ENCODE measurements around the gene CD109. TPM values are rescaled to one million over a fixed set of nuclear protein-coding genes. Genes with fewer than 3 reads are reported as not detected.

CD109 gene
- total and polyA plus RNA-seq, 10 of the 15 experiments (the other 5 are each of a cell fraction or from before 2014, with no cell fraction given): 0.27 to 4.4 (median 2.1) TPM

DNA sequence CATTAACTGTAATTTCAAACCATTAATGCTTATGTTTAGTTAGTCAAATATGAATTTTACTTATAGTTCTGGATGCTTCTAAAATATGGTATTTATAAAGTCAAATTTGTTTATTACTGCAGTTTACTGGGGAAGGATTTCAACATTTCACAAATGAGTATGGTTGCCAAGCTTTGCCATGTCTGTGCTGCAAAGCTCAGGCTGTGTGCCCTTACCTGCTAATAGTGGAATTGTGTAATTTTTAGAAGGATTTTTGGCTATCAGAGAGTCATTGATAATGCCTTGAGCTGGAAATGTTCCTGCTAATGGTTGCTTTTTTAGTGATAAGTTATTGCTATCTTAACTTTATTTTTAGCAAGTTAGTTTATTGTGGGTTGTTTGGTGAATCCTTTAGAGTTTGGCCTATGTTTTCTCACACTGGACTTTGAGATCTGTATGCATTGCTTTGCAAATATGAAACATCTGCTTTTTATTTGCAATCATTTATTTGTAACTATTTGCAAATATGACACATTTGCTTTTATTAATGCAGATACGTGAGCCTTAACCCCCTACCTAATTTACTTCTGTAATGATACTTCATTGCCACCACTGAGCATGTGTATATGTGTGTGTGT, 105.8 kb downstream of the CD109 start:
- POLR2A ChIA-PET: no interaction called here
- no peaks in the 10 kb centered on the region for H3K79me2 ChIP-seq (ENCODE audit: control insufficient read depth, insufficient read depth, low read length)
- no peak overlapping the region for H3K4me2 ChIP-seq (ENCODE audit: control insufficient read depth, insufficient read depth)
- no peaks in the 10 kb centered on the region for H3K9me3 ChIP-seq (replicated peaks; ENCODE audit: control insufficient read depth, insufficient read depth, low read length)
- FAIRE-seq (no peak), DNase-seq (ENCODE audit: low read depth, low spot score) (no peak), ATAC-seq (no peak)
- H2AFZ ChIP-seq (ENCODE audit: control insufficient read depth, low read depth, low read length): no peak overlapping the region
- H4K20me1 ChIP-seq (ENCODE audit: control insufficient read depth, insufficient read depth): no peaks in the 10 kb centered on the region
- WGBS (ENCODE audit: insufficient coverage, insufficient replicate concordance, low lambda C conversion rate, missing lambda C conversion rate): 0% methylated on average over 1 of the region's 1 CpG
- H3K9ac ChIP-seq (ENCODE audit: control insufficient read depth, insufficient read depth, low read length): no peak overlapping the region
- H3K4me3 ChIP-seq: no peak overlapping the region
- BruUV-seq (replicated peaks): no TSS peak
- no peaks in the 10 kb centered on the region for H3K27me3 ChIP-seq (replicated peaks in 1 of 2; ENCODE audit: control insufficient read depth in 2 of 2, insufficient read depth in 2 of 2, low read length in 1 of 2)
- in situ Hi-C loops (cut with MboI) (no loop called here), intact Hi-C loops (cut with micrococcal nuclease; ENCODE audit: unreplicated experiment) (no loop called here)
- RAD21 ChIA-PET (ENCODE audit: unreplicated experiment): no interaction called here
- no peak overlapping the region for H3K27ac ChIP-seq (ENCODE audit: control insufficient read depth, insufficient read depth)
- no peaks in the 10 kb centered on the region for H3K36me3 ChIP-seq (ENCODE audit: control insufficient read depth in 2 of 2, insufficient read depth in 2 of 2, low read length in 1 of 2)
- SMC1A ChIA-PET (ENCODE audit: uncharacterized antibody, unreplicated experiment): interaction anchor here (1.3 kb wide), 1 partner anchor 125 kb away, joined by 3 read pairs; no protein-coding TSS in a partner anchor
- H3K4me1 ChIP-seq (ENCODE audit: control insufficient read depth, insufficient read depth, low read length): no peaks in the 10 kb centered on the region
- CTCF ChIA-PET: no interaction called here
- TF ChIP-seq POLR2A (IDR thresholded peaks at IDR 0.05; ENCODE audit: low read depth, low read length) (no peak), EGR1 (IDR thresholded peaks at IDR 0.05; ENCODE audit: borderline replicate concordance in 1 of 2, low read depth in 2 of 2, low read length in 2 of 2) (no peak), MEF2A (IDR thresholded peaks at IDR 0.05; ENCODE audit: insufficient read depth, low read depth, low read length) (no peak), ZNF207 (IDR thresholded peaks at IDR 0.05; ENCODE audit: borderline replicate concordance) (no peak), SP1 (IDR thresholded peaks at IDR 0.05; ENCODE audit: low read depth, low read length) (no peak), EP300 (IDR thresholded peaks at IDR 0.05; ENCODE audit: borderline replicate concordance in 1 of 2, control insufficient read depth in 1 of 2, low read depth in 2 of 2, low read length in 2 of 2) (no peak), MYC (IDR thresholded peaks at IDR 0.05; ENCODE audit: insufficient read depth, insufficient read length, insufficient replicate concordance, low read length, severe bottlenecking) (no peak), TBL1XR1 (IDR thresholded peaks at IDR 0.05; ENCODE audit: low read depth, low read length) (no peak), IRF4 (IDR thresholded peaks at IDR 0.05; ENCODE audit: low read depth, low read length) (no peak), MXI1 (IDR thresholded peaks at IDR 0.05; ENCODE audit: low read depth, low read length) (no peak), HDAC2 (IDR thresholded peaks at IDR 0.05) (no peak)
- TF ChIP-seq, protein P1, sequence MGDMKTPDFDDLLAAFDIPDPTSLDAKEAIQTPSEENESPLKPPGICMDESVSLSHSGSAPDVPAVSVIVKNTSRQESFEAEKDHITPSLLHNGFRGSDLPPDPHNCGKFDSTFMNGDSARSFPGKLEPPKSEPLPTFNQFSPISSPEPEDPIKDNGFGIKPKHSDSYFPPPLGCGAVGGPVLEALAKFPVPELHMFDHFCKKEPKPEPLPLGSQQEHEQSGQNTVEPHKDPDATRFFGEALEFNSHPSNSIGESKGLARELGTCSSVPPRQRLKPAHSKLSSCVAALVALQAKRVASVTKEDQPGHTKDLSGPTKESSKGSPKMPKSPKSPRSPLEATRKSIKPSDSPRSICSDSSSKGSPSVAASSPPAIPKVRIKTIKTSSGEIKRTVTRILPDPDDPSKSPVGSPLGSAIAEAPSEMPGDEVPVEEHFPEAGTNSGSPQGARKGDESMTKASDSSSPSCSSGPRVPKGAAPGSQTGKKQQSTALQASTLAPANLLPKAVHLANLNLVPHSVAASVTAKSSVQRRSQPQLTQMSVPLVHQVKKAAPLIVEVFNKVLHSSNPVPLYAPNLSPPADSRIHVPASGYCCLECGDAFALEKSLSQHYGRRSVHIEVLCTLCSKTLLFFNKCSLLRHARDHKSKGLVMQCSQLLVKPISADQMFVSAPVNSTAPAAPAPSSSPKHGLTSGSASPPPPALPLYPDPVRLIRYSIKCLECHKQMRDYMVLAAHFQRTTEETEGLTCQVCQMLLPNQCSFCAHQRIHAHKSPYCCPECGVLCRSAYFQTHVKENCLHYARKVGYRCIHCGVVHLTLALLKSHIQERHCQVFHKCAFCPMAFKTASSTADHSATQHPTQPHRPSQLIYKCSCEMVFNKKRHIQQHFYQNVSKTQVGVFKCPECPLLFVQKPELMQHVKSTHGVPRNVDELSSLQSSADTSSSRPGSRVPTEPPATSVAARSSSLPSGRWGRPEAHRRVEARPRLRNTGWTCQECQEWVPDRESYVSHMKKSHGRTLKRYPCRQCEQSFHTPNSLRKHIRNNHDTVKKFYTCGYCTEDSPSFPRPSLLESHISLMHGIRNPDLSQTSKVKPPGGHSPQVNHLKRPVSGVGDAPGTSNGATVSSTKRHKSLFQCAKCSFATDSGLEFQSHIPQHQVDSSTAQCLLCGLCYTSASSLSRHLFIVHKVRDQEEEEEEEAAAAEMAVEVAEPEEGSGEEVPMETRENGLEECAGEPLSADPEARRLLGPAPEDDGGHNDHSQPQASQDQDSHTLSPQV (IDR thresholded peaks at IDR 0.05): no peak
- TF ChIP-seq, protein P2, sequence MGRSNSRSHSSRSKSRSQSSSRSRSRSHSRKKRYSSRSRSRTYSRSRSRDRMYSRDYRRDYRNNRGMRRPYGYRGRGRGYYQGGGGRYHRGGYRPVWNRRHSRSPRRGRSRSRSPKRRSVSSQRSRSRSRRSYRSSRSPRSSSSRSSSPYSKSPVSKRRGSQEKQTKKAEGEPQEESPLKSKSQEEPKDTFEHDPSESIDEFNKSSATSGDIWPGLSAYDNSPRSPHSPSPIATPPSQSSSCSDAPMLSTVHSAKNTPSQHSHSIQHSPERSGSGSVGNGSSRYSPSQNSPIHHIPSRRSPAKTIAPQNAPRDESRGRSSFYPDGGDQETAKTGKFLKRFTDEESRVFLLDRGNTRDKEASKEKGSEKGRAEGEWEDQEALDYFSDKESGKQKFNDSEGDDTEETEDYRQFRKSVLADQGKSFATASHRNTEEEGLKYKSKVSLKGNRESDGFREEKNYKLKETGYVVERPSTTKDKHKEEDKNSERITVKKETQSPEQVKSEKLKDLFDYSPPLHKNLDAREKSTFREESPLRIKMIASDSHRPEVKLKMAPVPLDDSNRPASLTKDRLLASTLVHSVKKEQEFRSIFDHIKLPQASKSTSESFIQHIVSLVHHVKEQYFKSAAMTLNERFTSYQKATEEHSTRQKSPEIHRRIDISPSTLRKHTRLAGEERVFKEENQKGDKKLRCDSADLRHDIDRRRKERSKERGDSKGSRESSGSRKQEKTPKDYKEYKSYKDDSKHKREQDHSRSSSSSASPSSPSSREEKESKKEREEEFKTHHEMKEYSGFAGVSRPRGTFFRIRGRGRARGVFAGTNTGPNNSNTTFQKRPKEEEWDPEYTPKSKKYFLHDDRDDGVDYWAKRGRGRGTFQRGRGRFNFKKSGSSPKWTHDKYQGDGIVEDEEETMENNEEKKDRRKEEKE (IDR thresholded peaks at IDR 0.05): no peak
- TF ChIP-seq, protein P3, sequence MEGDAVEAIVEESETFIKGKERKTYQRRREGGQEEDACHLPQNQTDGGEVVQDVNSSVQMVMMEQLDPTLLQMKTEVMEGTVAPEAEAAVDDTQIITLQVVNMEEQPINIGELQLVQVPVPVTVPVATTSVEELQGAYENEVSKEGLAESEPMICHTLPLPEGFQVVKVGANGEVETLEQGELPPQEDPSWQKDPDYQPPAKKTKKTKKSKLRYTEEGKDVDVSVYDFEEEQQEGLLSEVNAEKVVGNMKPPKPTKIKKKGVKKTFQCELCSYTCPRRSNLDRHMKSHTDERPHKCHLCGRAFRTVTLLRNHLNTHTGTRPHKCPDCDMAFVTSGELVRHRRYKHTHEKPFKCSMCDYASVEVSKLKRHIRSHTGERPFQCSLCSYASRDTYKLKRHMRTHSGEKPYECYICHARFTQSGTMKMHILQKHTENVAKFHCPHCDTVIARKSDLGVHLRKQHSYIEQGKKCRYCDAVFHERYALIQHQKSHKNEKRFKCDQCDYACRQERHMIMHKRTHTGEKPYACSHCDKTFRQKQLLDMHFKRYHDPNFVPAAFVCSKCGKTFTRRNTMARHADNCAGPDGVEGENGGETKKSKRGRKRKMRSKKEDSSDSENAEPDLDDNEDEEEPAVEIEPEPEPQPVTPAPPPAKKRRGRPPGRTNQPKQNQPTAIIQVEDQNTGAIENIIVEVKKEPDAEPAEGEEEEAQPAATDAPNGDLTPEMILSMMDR (IDR thresholded peaks at IDR 0.05 in 2 of 3, conservative IDR thresholded peaks at IDR 0.05 in 1 of 3; ENCODE audit: control insufficient read depth in 2 of 3, extremely low read depth in 1 of 3, insufficient read depth in 1 of 3, low read depth in 3 of 3, low read length in 3 of 3): no peak
